Measurements from ENCODE around the gene FGD1.

The FGD1 gene

DNA sequence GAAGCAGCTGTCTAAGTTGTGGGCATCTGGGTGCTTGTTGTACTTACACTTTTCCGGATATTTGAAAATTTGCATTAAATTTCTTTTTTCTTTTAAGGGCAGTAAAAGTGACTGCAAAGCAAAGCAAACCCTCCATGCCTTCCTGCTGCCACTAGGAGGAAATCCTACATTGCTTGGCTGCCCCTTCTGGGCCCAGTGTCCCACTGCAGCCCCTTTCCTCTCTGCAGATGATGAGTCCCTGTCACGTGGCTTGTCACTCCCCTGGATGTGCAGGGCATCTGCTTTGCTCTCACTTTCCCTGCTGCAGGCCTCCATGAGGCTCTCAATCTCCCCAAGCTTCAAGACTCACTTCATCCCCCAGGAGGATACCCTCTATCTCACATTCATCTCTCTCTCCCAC, 43.1 kb downstream of the FGD1 start:
- FAIRE-seq = no peak
- DNase-seq (ENCODE audit: insufficient read length, low spot score) = no peak
- TF ChIP-seq, protein P1, sequence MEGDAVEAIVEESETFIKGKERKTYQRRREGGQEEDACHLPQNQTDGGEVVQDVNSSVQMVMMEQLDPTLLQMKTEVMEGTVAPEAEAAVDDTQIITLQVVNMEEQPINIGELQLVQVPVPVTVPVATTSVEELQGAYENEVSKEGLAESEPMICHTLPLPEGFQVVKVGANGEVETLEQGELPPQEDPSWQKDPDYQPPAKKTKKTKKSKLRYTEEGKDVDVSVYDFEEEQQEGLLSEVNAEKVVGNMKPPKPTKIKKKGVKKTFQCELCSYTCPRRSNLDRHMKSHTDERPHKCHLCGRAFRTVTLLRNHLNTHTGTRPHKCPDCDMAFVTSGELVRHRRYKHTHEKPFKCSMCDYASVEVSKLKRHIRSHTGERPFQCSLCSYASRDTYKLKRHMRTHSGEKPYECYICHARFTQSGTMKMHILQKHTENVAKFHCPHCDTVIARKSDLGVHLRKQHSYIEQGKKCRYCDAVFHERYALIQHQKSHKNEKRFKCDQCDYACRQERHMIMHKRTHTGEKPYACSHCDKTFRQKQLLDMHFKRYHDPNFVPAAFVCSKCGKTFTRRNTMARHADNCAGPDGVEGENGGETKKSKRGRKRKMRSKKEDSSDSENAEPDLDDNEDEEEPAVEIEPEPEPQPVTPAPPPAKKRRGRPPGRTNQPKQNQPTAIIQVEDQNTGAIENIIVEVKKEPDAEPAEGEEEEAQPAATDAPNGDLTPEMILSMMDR (IDR thresholded peaks at IDR 0.05; ENCODE audit: insufficient read depth, missing control alignments) = no peak

DNA sequence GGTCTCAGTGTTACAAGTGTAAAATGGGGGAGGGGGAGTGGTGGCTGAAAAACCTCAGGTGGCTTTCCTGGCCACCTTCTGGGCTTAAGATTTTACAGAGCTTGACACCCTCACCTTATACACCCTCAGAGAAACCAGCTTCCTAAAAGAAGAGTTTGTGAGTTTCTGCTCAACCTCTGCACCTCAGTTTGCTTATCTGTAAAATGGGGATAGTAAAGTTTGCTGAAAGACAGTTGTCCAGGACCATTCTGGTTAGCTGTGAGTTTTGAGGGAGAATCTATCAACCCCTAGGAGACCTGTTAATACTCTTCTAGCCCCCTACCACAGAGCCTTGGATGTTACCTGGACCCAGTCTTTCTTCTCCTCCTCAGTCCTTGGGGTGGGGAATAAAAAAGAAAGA, 46.1 kb downstream of the FGD1 start:
- DNase-seq (ENCODE audit: insufficient read length, low spot score) = no peak
- TF ChIP-seq, protein P1 (IDR thresholded peaks at IDR 0.05; ENCODE audit: insufficient read depth, missing control alignments) = no peak
- FAIRE-seq = no peak

DNA sequence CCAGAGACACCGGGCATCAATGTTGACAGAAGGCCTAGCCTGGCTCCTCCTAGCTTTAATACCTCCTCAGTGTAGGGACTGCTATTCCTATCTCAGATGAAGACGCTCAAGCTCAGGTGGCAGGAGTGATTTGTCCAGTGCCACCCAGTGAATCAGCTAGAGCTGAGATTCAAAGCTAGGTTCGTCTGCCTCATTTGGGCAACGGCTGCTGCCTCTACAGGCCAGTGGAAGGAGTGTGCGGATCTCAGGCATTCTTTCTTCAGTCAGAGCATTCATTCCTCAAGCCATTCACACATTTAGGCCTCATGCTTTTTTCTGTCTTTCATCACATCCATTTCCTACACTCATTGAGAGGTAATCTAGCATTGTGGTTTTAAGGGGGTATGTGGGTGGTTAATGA, 48.6 kb downstream of the FGD1 start:
- DNase-seq (ENCODE audit: insufficient read length, low spot score) = no peak
- TF ChIP-seq, protein P1 (IDR thresholded peaks at IDR 0.05; ENCODE audit: insufficient read depth, missing control alignments) = no peak
- no peak for FAIRE-seq

DNA sequence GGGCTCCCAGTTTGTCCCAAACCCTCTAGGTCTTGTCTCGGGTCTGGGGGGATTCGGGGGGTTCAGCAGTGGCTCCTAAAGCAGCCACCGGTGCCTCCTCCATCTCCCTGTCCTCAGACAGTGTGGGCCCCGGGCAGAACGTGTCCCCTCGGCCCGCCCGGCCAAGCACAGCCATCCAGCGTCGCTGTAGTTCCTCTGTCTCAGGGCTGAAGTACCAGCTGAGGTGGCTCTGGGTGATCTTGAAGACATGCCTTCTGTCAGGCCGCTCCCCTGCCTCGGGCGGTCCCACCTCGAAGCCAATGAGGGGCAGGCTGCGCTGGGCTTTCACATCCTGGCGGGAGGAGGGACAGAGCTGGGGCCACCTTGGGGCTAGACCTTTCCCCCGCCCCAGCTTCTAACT, 50.0 kb downstream of the FGD1 start:
- TF ChIP-seq, protein P1 (IDR thresholded peaks at IDR 0.05; ENCODE audit: insufficient read depth, missing control alignments) = no peak
- FAIRE-seq = no peak
- no peak for DNase-seq (ENCODE audit: insufficient read length, low spot score)

DNA sequence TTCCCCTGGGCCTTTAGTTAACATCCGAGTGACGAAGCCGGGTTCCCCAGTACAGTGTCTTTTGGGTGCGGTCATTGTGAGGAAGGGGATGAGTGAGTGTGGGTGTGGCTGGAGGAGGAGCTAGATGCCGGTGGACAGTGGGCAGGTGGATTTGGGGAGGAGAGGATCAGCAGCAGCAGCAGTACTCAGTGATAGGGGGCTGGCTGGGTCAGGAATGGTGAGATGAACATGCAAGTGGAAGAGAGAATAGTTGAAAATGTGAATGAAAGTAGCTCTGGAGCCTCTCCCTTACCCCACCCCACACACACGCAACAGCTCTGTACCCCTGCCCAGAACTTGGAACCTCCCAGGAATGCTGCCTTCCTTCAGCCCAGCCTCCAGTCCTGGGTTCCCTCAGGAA, 51.3 kb downstream of the FGD1 start:
- TF ChIP-seq, protein P1 (IDR thresholded peaks at IDR 0.05; ENCODE audit: insufficient read depth, missing control alignments) = no peak
- DNase-seq (ENCODE audit: insufficient read length, low spot score) (no peak), FAIRE-seq (no peak)

DNA sequence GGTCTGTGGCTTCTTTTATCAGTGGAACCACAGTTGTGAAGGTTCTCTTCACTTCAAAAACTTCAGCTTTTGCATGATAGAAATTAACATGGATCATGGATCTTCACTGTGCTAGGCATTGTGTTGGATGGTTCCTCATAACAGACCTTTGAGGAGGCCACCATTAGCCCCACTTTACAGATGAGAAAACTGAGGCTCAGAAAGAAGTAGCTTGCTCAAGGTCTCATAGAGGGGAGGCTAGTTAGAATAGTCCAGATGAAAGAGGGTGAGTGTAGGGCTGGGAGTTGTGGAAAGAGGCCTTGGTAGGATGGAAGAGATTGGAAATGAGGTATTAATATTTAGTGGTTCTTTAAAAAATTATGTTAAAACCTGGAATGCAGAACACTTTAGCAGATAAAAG, 53.2 kb downstream of the FGD1 start:
- DNase-seq (ENCODE audit: insufficient read length, low spot score) (no peak), FAIRE-seq (no peak)
- TF ChIP-seq, protein P1 (IDR thresholded peaks at IDR 0.05; ENCODE audit: insufficient read depth, missing control alignments) = no peak

DNA sequence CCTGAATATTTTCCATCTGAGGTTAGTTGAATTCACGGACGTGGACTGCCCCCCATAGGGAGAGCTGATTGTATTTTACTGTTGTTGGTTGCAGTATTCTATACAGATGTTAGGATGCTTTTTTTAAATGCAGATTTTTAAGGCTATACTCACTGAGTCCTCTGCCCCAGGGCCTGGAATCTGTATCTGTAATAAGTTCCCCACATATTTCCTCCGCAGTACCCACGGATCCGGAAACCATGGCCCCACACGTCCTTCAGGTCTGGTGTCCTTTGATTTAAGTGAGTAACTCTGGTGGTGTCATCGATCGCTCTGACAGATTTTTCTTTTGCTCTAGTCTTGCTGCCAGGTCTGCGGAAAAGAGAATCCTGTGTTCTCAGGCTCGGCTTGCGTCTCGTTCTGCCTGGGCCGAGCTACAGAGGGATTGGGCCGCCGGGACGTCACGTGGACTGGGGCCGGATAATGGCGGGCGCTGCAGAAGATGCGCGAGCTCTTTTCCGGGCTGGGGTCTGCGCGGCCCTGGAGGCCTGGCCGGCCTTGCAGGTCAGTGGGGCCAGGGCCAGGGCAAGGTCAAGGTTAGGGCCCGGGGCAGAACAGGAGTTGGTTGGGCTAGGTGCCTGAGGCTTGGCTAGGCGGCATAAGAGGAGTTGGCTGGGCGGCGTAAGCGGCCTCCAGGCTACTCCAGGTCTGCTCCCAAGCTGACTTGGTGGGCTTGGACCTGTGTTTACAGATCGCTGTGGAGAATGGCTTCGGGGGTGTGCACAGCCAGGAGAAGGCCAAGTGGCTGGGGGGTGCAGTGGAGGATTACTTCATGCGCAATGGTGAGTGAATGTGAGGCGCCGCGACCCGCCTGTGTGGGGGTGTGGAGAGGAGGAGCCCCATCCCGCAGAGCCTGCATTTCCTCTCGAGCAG, 55.8 kb downstream of the FGD1 start, which contains the start of gene TSR2:
TSS of gene TSR2 (plus strand) at position 445 of the 912 bp plus-strand sequence. CDS start at position 463, 18 bp downstream.
- DNase-seq (ENCODE audit: insufficient read length, low spot score) = no peak
- TF ChIP-seq, protein P1 (IDR thresholded peaks at IDR 0.05; ENCODE audit: insufficient read depth, missing control alignments) = peak; percentile 30
- peak; percentile 79 for FAIRE-seq

Data from D721Med (cell line).